Measurements from ENCODE around the gene WDR33.

GRCh38 chr2:127860130-127860529, 49.2 kb upstream of the WDR33 start:
- TF ChIP-seq CTCF (IDR thresholded peaks at IDR 0.05) (no peak), POLR2A (IDR thresholded peaks at IDR 0.05; ENCODE audit: low read depth) (no peak)
